IMR-90 (cell line): ENCODE measurements around the gene RIMS1. TPM values are rescaled to one million over a fixed set of nuclear protein-coding genes. Genes with fewer than 3 reads are reported as not detected.

Experiments used
- ATAC-seq: fragments of 200-7000 bp; cut with Tn5 transposase; 2 replicates; pipeline ENCODE4 v1.9.1; 2020; ENCODE audit warnings: low read depth, mild to moderate bottlenecking, moderate library complexity
- BruUV-seq: library from RNA; stranded (reverse); fragments of 400-500 nt; replicated peaks from 2 replicates; lab custom pipeline; 2021; lab: Mats Ljungman, UMichigan
- CTCF ChIA-PET: fragments of 300-600 bp; formaldehyde crosslinking; extraction: SDS; loops from one replicate; lab custom pipeline; 2021; ENCODE audit warnings: antibody characterized with exemption; lab: Yijun Ruan, JAX
- POLR2A ChIA-PET: fragments of 300-600 bp; sonication (Branson Sonifier 250); formaldehyde crosslinking; loops from one replicate; lab custom pipeline; 2022; ENCODE audit warnings: antibody characterized with exemption; ENCODE audit not compliant: unreplicated experiment; lab: Charles Lee
- DNase-seq: peaks from one replicate; pipeline ENCODE4 v3.0.0; 2013
- H2AFZ ChIP-seq: replicated peaks from 2 replicates; pipeline ENCODE3; 2013; ENCODE audit warnings: low read length, mild to moderate bottlenecking; ENCODE audit not compliant: poor library complexity
- H2AK5ac ChIP-seq: 2 replicates; pipeline ENCODE4 v1.6.1; 2013; ENCODE audit warnings: low read depth, low read length, inconsistent platforms
- H2AK9ac ChIP-seq: replicated peaks from 2 replicates; pipeline ENCODE3; 2013; ENCODE audit warnings: mild to moderate bottlenecking, low read depth, low read length, moderate library complexity; ENCODE audit not compliant: poor library complexity
- H2BK120ac ChIP-seq: 2 replicates; pipeline ENCODE4 v1.6.1; 2013; ENCODE audit warnings: low read depth, low read length, inconsistent platforms
- H2BK15ac ChIP-seq: 3 replicates; pipeline ENCODE4 v1.6.1; 2013; ENCODE audit warnings: low read depth, low read length, inconsistent platforms
- H2BK20ac ChIP-seq: 2 replicates; pipeline ENCODE4 v1.6.1; 2013; ENCODE audit warnings: low read depth, mild to moderate bottlenecking, inconsistent platforms, low read length, moderate library complexity
- H2BK5ac ChIP-seq: 2 replicates; pipeline ENCODE4 v1.6.1; 2013; ENCODE audit warnings: mild to moderate bottlenecking, low read depth, low read length, inconsistent platforms; ENCODE audit not compliant: poor library complexity, severe bottlenecking
- H3K14ac ChIP-seq: replicated peaks from 2 replicates; pipeline ENCODE4 v1.6.1; 2013; ENCODE audit warnings: low read depth, low read length, inconsistent platforms
- H3K18ac ChIP-seq: 2 replicates; pipeline ENCODE4 v1.6.1; 2013; ENCODE audit warnings: low read depth, low read length, control low read depth
- H3K23ac ChIP-seq: 2 replicates; pipeline ENCODE4 v1.6.1; 2013; ENCODE audit warnings: low read depth, low read length, inconsistent platforms
- H3K27ac ChIP-seq: 2 replicates; pipeline ENCODE4 v1.5.1; 2013; ENCODE audit warnings: mild to moderate bottlenecking, control low read depth, low read length; ENCODE audit not compliant: insufficient read depth
- H3K27me3 ChIP-seq: 2 replicates; pipeline ENCODE4 v1.6.1; 2013; ENCODE audit warnings: low read length; ENCODE audit not compliant: control insufficient read depth, insufficient read depth
- H3K36me3 ChIP-seq: 2 replicates; pipeline ENCODE4 v1.6.1; 2013; ENCODE audit warnings: low read length, mixed read lengths; ENCODE audit not compliant: control insufficient read depth, insufficient read depth
- H3K4ac ChIP-seq: 2 replicates; pipeline ENCODE4 v1.6.1; 2013; ENCODE audit warnings: low read depth, low read length, inconsistent platforms
- H3K4me1 ChIP-seq: 2 replicates; pipeline ENCODE4 v1.6.1; 2013; ENCODE audit warnings: low read length, mixed read lengths; ENCODE audit not compliant: control insufficient read depth, insufficient read depth
- H3K4me2 ChIP-seq: 2 replicates; pipeline ENCODE4 v1.6.1; 2013; ENCODE audit warnings: low read depth, mild to moderate bottlenecking, control low read depth, low read length, moderate library complexity
- H3K4me3 ChIP-seq: 2 replicates; pipeline ENCODE4 v1.5.1; 2013; ENCODE audit warnings: low read depth, mild to moderate bottlenecking, control low read depth, low read length, moderate library complexity; ENCODE audit not compliant: insufficient read depth
- H3K56ac ChIP-seq: 2 replicates; pipeline ENCODE4 v1.6.1; 2013; ENCODE audit warnings: low read length, inconsistent platforms; ENCODE audit not compliant: insufficient read depth; ENCODE audit errors: extremely low read depth
- H3K79me1 ChIP-seq, 2 experiments: 2 replicates each; pipeline ENCODE4 v1.6.1; 2013; ENCODE audit warnings: low read length in 2 of 2, inconsistent platforms in 1 of 2, low read depth in 1 of 2
- H3K9ac ChIP-seq: 2 replicates; pipeline ENCODE4 v1.6.1; 2013; ENCODE audit warnings: low read depth, low read length, control low read depth
- H3K9me1 ChIP-seq: 2 replicates; pipeline ENCODE4 v1.6.1; 2013; ENCODE audit warnings: low read length, inconsistent platforms; ENCODE audit not compliant: insufficient read depth
- H3K9me3 ChIP-seq: 2 replicates; pipeline ENCODE4 v1.6.1; 2013; ENCODE audit warnings: low read length; ENCODE audit not compliant: control insufficient read depth, insufficient read depth
- H4K20me1 ChIP-seq: 2 replicates; pipeline ENCODE4 v1.6.1; 2013; ENCODE audit warnings: low read length, inconsistent platforms; ENCODE audit not compliant: insufficient read depth
- H4K5ac ChIP-seq: 2 replicates; pipeline ENCODE4 v1.6.1; 2013; ENCODE audit warnings: mild to moderate bottlenecking, low read depth, low read length, control low read depth
- H4K8ac ChIP-seq, 2 experiments: 2 replicates each; pipeline ENCODE4 v1.6.1; 2013; ENCODE audit warnings: low read depth in 2 of 2, low read length in 2 of 2, control low read depth in 1 of 2, inconsistent platforms in 1 of 2
- H4K91ac ChIP-seq: 2 replicates; pipeline ENCODE4 v1.6.1; 2013; ENCODE audit warnings: low read depth, low read length, inconsistent platforms; ENCODE audit not compliant: insufficient read depth
- BHLHE40 ChIP-seq: fragments of 150-350 bp; IDR thresholded peaks from 2 replicates; pipeline ENCODE4 v1.6.1; 2016; ENCODE audit warnings: mild to moderate bottlenecking, low read depth, low read length
- CTCF ChIP-seq: conservative IDR thresholded peaks from 2 replicates; pipeline ENCODE4 v1.5.1; 2012; ENCODE audit warnings: mild to moderate bottlenecking, low read depth, low read length, improper control_type of control experiment
- FOS ChIP-seq: fragments of 150-350 bp; IDR thresholded peaks from 2 replicates; pipeline ENCODE4 v1.6.1; 2016; ENCODE audit warnings: low read depth, low read length
- MAFK ChIP-seq: IDR thresholded peaks from 2 replicates; pipeline ENCODE4 v1.6.1; 2012; ENCODE audit warnings: low read depth, low read length, improper control_type of control experiment
- RCOR1 ChIP-seq: IDR thresholded peaks from 2 replicates; pipeline ENCODE4 v1.6.1; 2012; ENCODE audit warnings: mild to moderate bottlenecking, low read length, improper control_type of control experiment; ENCODE audit not compliant: insufficient replicate concordance
- RFX5 ChIP-seq: IDR thresholded peaks from 2 replicates; pipeline ENCODE4 v1.8.0; 2012; ENCODE audit warnings: low read depth, mild to moderate bottlenecking, low read length, moderate library complexity
- USF2 ChIP-seq: fragments of 150-350 bp; IDR thresholded peaks from 2 replicates; pipeline ENCODE4 v1.6.1; 2017; ENCODE audit warnings: mild to moderate bottlenecking, antibody characterized with exemption, low read length, low read depth
- WGBS, 2 experiments: methylation state at CpG; one replicate each; pipeline versions ENCODE4 v1.1.5 to v1.1.7; 2013; ENCODE audit warnings: missing lambda C conversion rate in 2 of 2; ENCODE audit not compliant: insufficient read length in 1 of 2; ENCODE audit errors: extremely low coverage in 2 of 2; 5-methylcytosine and 5-hydroxymethylcytosine counted together
- dilution Hi-C: fragments of 300-500 bp; cut with HindIII; formaldehyde crosslinking; loops from one replicate; pipeline ENCODE4 v1.14.3; 2018; ENCODE audit warnings: low sequenced_read_pairs; ENCODE audit not compliant: unreplicated experiment
- in situ Hi-C: fragments of 300-500 bp; cut with MboI; formaldehyde crosslinking; loops from 3 replicates; pipeline ENCODE4 v1.14.3; 2019; ENCODE audit warnings: low sequenced_read_pairs, inconsistent platforms, mixed read lengths
- intact Hi-C: fragments of 100-400 bp; cut with micrococcal nuclease; formaldehyde crosslinking; loops from 2 replicates; pipeline ENCODE4 v1.10.0; 2022
- polyA plus RNA-seq, 3 experiments: library from polyadenylated mRNA; depleted of rRNA; stranded (reverse); fragments of >200 nt; gene quantifications; 2 replicates each; pipeline ENCODE4 v1.2.3, GENCODE V29; 2012; ENCODE audit warnings: low replicate concordance in 1 of 3
- total RNA-seq: library from RNA; depleted of rRNA; stranded (reverse); fragments of >200 nt; gene quantifications from 2 replicates; pipeline ENCODE4 v1.2.3, GENCODE V29; 2012

RIMS1 gene
- total and polyA plus RNA-seq, 2 of the 4 experiments (the other 2 are of a cell fraction) = 0.44 to 3.8 TPM

GRCh38 chr6:72363844-72364740 lies 477.7 kb downstream of the RIMS1 start:
- no peak overlapping the region for H3K23ac ChIP-seq
- H2AK9ac ChIP-seq = peak overlapping the region; percentile 60
- no peaks in the 10 kb centered on the region for H3K79me1 ChIP-seq
- H3K18ac ChIP-seq = no peak overlapping the region
- no peaks in the 10 kb centered on the region for H3K9me3 ChIP-seq
- peak overlapping the region; percentile 30; the same call in 1 of the 2 replicates for H3K4me2 ChIP-seq
- peak overlapping the region; percentile 5; the same call in 1 of the 2 replicates for H3K4ac ChIP-seq
- POLR2A ChIA-PET = no interaction called here
- peak overlapping the region; percentile 20 for H2BK20ac ChIP-seq
- intact Hi-C loops = no loop called here
- DNase-seq (peak; percentile 97), ATAC-seq (peak; percentile 98)
- in situ Hi-C loops = no loop called here
- H4K5ac ChIP-seq = no peak overlapping the region
- dilution Hi-C loops = no loop called here
- H3K4me1 ChIP-seq = no peaks in the 10 kb centered on the region
- TF ChIP-seq RCOR1 (peak; percentile 52), MAFK (peak; percentile 41; the same call in 1 of the 2 replicates), BHLHE40 (peak; percentile 45; the same call in 1 of the 2 replicates), USF2 (0 out of 2 replicates have a peak, but pooled peaks have one; percentile 11), FOS (peak; percentile 69), CTCF (no peak), RFX5 (no peak)
- no peaks in the 10 kb centered on the region for H3K9me1 ChIP-seq
- BruUV-seq = no TSS peak
- no peak overlapping the region for H3K56ac ChIP-seq
- peak overlapping the region in 1 of 2 experiments; percentile 20; a peak in 1 of 4 replicates for H4K8ac ChIP-seq
- peak overlapping the region; percentile 29; the same call in 1 of the 3 replicates for H2BK15ac ChIP-seq
- H3K9ac ChIP-seq = no peak overlapping the region
- H2AK5ac ChIP-seq = no peak overlapping the region
- H3K14ac ChIP-seq = 0 out of 2 replicates have a peak overlapping the region, but pooled peaks have one; percentile 3
- peak overlapping the region; percentile 16 for H2AFZ ChIP-seq
- no peak overlapping the region for H3K27ac ChIP-seq
- H3K4me3 ChIP-seq = no peak overlapping the region
- CTCF ChIA-PET = interaction anchor here (1.0 kb wide), 1 partner anchor 217 kb away, joined by 3 read pairs; no protein-coding TSS in a partner anchor
- no peaks in the 10 kb centered on the region for H3K27me3 ChIP-seq
- peak overlapping the region; percentile 58 for H2BK5ac ChIP-seq
- H4K91ac ChIP-seq = no peak overlapping the region
- 80% methylated on average over 2 of the region's 7 CpGs; no CpG with 5 or more reads in 1 of the 2 experiments for WGBS, 2 experiments
- H4K20me1 ChIP-seq = no peaks in the 10 kb centered on the region
- H2BK120ac ChIP-seq = peak overlapping the region; percentile 56; the same call in 1 of the 2 replicates
- H3K36me3 ChIP-seq = no peaks in the 10 kb centered on the region
